ENCODE results near the gene OR9Q1.

DNA sequence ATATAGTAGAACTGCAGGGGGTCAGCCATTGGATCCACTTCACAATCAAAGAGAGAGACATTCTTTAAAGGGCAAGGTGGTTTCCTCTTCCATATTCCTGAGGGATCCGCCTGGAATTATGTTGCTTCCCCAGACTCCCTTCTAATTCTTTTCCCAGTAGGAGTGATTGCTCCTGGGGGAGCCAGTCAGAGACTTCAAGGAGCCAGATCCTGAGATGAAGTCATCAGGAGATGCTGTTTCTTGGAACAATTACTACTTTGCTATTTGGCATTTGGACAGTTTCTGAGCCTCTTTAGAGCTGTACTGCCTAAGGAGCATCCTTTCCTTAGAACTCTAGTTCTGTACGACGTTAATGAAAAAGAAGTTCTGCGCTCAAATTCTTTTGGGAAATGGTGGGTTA lies 163.3 kb downstream of the OR9Q1 start:
- TF ChIP-seq TARDBP (IDR thresholded peaks at IDR 0.05): no peak
- TF ChIP-seq NFRKB (IDR thresholded peaks at IDR 0.05): no peak
- TF ChIP-seq FOXM1 (IDR thresholded peaks at IDR 0.05; ENCODE audit: borderline replicate concordance): no peak
- no peak for TF ChIP-seq ELF4 (IDR thresholded peaks at IDR 0.05)
- no peak for TF ChIP-seq FOXA1 (IDR thresholded peaks at IDR 0.05)
- no peak for TF ChIP-seq FOXK2 (IDR thresholded peaks at IDR 0.05)
- no peak for TF ChIP-seq SP1 (IDR thresholded peaks at IDR 0.05)

Measured in HEK293T (cell line).